Activated T-cell treated with anti-CD3 and anti-CD28 coated beads for 24 hours (primary cell): ENCODE measurements around the gene SNUPN.

Experiments
- DNase-seq: peaks from one replicate; pipeline ENCODE4 v3.0.0-alpha.2; 2020; ENCODE audit warnings: low read depth

Gene SNUPN

DNA sequence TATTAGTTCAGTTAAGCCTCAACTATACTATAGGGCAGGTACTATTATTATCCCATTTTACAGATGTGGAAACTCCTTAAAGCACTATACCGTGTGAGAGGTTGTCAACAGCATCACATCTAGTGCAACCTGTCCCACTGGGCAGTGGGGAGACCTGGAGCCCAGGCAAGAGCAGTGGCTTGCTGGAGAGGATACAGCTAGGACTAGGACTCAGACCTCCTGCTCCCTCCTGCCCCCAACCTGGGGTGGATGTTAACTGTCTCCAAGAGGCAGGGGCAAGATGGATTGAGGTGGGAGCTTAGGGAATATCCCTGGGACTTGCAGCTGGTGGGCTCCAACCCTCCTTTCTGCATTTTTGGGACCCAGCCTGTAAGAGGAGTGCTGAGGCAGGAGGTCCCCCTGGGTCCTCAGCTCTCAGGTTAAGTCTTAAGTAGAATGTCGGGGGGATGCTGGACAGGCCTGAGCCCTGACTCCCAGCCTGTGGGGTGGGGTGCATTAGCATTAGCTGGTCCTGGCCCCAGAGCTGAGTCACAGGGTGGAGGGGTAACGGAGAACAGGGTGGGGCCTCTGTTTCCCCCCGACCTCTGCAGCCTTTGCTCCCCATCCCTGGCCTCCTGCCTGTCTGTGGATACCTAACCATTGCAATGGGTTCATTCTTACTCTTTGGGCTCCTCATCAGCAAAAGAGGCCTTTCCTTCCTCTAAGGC is 28.8 kb upstream of the SNUPN start:
- DNase-seq = no peak

DNA sequence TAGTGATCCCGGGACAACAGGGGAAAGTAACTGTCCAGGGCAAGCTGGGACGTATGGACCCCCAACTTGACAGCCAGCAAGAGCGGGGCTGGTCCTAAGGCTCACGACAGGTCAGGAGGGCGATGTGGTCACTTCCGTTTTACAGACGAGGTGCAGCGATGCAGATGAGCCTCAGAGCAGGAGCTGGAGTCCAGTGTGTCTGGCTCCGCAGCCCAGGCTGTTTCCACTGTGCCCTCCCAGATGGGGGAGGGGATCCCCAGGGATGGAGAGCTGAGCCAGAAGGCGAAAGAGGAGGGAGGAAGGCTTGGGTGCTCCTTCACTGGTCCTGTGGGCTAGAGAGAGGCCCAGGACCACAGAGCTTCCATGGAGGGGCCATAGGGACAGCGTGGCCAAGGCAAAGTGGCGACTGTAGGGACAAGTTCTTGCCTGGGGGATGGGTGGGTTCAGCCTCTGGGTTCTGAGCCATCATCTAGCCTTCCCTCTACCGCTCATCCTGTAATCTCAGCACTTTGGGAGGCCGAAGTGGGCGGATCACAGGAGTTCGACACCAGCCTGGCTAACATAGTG is 27.9 kb upstream of the SNUPN start:
- no peak for DNase-seq

GRCh38 chr15:75651810-75652543 is 26.5 kb upstream of the SNUPN start:
- DNase-seq = no peak

DNA sequence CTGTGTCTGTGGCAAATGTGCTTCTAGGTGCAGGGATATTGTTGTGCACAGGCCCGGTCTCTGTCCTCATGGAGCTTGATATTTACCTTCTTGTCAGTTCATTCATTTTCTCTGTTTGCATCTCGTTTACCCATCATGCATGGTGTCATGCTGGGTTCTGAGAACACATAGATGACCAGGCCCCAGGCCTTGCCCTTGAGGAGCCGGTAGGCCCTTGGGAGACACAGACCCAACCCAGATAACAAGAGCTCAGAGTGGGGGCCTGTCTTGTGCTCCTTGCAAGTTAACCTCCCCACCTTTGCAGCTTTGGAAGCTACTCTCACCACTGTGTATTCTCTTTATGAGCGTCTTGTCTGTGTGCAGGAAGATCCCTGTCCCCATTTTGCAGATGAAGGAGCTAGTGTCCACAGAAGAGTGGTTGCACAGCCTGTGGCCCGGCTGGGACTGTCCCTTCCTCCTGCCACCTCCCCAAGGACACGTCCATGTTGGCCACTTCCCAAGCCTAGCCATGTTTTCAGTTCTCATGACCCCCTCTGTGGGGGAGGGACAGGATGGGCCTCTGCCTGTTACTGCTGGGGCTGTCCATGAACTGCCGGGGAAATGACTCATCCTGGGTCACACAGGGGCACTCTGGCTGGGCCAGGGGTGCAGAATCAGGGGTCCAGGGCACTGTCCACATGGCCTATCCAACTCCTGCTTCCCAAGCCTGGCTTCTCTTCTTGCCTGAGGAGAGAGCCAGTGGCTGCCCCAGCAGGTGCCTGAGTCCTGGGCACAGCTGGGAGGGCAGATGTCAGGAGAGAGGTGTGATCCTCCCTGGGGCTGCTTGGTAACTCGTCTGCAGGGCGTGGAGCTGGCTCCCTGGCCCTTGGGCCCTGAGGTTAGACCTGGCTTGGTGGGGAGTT is 25.6 kb upstream of the SNUPN start:
- DNase-seq = no peak

GRCh38 chr15:75649848-75650247 is 24.3 kb upstream of the SNUPN start:
- DNase-seq = no peak

- DNase-seq = no peak
These were observed 23.7 kb upstream of the SNUPN start for GRCh38 chr15:75649045-75649761.

DNA sequence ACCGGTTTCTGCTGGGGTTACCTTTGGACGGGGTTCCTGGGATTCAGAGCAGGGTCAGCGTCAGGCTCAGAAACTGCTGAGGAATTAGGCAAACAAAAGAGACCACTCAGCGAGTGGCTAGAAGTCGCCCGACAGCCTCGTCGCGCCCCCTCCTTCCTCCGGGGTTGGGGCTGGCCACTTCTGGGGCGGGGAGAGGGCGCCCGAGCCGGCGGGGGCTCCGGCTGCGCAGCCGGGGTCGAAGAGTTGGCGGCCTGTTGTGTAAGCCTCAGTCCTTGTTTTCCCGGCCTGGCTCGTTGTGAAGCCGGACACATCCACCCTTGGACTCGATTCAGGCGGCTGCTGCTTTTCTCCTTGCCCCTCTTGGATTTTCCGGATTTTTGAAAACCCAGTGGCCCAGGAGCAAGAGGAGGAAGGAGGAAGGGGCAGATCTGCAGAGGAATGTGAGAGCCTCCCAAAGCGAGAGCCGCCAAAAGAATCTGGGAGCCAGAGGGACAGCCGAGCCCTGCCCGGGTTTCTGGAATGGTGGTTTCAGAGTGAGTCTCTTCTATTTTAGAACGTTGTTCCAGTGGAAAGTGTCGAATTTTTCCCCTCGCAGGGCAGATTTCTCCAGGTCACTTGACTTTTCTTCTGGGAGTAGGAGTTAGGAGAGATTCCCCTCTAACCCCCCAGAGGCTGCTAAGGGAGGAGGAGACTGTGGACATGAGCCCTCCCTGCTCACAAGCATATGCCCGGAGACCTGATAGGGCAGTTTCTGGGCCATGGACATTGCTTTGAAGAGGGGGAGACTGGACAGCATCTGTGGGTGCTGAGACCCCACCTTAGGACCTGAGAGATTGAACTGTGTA is 22.9 kb upstream of the SNUPN start:
- DNase-seq = no peak

- DNase-seq = peak; percentile 36
These were observed 22.0 kb upstream of the SNUPN start, which contains the start of gene SNX33 for GRCh38 chr15:75647370-75648155. TSS of gene SNX33 (plus strand) at chr15:75647912. CDS start at chr15:75649103, 1,191 bp downstream.

DNA sequence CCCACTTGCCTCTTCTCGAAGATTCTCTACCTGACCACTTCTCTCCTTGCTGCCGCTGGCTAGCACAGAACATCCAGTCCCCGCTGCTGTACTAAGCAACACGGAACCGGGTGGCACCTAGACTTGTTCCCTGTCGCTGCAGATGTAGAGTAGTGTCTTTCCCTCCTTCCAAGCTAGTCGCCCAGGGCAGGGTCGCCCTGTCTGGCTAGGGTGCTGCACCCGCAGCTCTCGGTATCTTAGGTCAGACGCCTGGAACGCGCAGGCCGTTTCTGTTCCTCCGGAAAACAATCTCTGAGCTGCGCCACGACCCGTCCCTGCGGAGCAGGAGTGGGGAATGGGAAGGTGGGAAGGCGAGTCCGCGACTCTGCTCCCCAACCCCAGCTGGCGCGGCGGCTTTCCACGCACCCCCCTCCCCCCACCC is 21.4 kb upstream of the SNUPN start:
- DNase-seq = no peak

DNA sequence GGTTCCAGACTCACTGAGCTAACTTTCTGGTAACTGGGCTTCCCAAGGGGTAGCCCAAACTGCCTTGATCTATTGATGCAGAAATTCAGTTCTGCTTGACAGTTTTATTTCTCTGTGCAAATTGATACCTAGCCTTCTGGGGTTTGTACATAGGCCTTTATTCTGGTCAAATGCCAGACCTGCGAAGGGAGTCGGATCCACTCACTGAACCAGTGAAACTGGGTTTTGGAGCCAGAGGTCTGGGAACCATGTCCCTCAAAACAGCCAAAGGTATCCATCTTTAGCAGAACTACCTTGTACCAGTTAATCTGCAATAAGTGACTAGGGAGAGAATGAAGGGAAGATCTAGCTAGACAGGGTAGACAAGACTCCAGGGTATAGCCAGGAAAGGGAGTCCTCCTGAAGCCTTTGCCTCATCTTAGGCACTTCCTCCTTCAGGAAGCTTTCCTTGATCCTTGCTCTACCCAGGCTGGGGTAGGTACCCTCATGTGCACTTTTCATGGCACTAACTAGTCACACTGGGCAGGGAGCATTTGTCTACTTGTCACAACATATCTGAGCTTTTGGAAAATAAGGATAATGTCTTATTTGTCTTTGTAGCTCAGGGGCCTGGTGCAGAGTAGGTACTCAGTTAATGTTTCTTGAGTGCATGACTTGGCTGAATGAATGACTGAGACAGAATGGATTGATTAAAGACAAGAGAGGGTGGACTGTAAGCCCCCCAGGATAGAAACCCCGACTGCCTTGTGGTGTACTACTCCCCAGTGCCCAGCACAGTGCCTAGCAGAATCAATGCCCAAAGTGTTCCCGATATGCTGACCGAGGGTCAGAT is 20.8 kb upstream of the SNUPN start:
- no peak for DNase-seq

GRCh38 chr15:75644376-75644775 is 18.9 kb upstream of the SNUPN start:
- DNase-seq = no peak

DNA sequence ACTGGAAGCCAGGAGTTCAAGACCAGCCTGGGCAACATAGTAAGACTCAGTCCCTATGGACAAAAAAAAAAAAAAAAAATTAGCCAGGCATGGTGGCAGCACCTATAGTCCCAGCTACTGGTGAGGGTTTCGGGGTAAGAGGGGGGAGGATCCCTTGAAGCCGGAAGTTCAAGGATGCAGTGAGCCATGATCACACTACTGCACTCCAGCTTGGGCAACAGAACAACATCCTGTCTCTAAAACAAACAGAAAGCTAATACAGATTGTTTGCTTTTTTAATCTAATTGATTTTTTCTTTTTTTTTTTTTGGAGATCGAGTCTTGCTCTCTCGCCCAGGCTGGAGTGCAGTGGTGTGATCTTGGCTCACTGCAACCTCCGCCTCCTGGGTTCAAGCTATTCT is 16.1 kb upstream of the SNUPN start:
- DNase-seq = no peak

DNA sequence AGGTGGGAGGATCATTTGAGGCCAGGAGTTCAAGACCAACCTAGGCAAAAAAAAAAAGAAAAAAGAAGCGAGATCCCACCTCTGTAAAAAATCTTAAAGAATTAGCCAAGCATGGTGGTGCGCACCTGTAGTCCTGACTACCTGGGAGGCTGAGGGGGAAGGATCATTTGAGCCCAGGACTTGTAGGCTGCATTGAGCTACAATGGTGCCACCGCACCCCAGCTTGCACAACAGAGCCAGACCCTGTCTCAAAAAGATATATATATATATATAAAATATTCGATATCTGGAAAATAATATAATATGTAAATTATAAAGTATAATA is 15.6 kb upstream of the SNUPN start:
- DNase-seq = no peak

DNA sequence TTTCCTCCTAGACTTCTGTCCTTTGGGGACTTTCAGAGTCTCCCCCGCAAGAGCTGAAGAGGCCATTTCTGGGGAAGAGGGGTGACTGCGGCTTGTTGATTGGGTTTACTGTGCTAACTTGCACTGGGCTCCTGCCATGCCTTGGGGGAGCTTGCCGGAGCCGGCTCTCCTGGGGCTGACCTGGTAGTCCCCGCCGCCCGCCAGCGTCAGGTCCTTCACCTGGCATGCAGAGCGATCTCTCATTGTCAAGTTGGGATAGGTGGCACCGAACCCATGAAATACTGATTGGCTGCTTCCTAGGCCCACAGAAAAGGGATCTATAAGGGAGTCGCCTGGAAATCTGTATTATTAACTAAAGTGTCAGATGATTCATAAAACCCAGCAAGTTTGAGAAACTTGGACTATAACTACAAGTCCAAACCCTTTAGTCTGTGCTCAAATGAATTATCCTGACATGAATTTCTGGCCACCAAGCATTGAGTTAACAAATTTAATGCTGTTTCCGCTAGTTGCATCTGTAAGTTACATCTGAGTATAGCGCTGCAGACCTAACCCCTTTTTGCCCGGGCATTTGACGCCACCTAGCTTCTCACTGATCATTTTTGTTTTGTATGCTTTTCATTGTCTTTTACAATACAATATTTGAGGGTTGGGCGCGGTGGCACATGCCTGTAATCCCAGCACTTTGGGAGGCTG is 15.1 kb upstream of the SNUPN start:
- peak; percentile 34 for DNase-seq

GRCh38 chr15:75639709-75640482 is 14.4 kb upstream of the SNUPN start, which contains the start of gene IMP3:
TSS of gene IMP3 (minus strand) at chr15:75640224. CDS start at chr15:75640168, 56 bp downstream.
- DNase-seq = peak; percentile 92

DNA sequence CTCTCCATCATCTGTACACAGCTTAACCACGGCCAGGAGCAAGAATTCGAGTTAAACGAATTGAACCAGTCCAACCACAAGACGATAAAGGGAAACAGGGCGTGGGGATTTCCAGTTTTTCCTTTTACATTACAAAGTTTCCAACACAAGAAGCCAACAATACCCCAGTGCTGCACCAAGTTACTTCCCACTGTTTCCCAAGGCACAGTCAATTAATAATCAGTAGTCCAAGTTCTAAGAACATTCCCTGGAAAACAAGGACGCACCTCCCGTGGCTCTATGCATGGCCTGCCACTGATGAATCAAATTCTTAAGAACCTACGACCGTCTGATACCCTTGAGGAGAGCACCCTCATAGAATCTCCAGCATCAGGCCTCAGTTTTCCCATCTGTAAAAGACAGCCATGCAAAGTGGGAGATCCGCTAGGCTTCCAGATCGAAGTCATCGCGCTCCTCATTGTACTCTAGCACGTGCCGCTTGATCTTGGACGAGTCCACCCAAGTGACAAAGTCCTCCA is 13.7 kb upstream of the SNUPN start:
- no peak for DNase-seq
